Measurements from ENCODE around the gene VAC14.

VAC14 gene

GRCh38 chr16:70705056-70705455, 95.9 kb downstream of the VAC14 start:
- DNase-seq (ENCODE audit: low spot score): no peak

DNA sequence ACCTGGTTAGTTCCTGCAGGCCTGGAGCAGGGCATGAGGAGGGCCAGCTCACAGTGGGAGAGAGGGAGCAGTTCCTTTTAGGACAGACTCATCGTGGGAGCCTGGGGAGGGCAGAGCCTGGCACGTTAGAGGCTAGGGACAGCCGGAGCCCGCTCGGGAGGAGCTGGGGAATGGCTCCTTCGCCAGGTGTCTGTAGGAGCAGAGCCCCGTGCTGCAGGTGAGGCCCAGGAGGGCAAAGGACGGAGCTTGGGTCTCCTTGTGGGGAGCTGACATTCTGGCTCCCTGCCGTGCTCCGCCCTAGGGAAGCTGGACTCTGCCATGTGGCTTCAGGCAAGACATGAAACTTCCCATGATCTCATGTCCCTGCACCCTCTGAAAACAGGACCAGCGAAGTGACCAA, 96.4 kb downstream of the VAC14 start:
- no peak for DNase-seq (ENCODE audit: low spot score)

GRCh38 chr16:70703835-70704381, 97.0 kb downstream of the VAC14 start:
- DNase-seq (ENCODE audit: low spot score): no peak

GRCh38 chr16:70703041-70703834, 97.7 kb downstream of the VAC14 start:
- DNase-seq (ENCODE audit: low spot score): peak; percentile 85

- DNase-seq (ENCODE audit: low spot score): no peak
Measured at GRCh38 chr16:70702624-70703023, 98.3 kb downstream of the VAC14 start.

DNA sequence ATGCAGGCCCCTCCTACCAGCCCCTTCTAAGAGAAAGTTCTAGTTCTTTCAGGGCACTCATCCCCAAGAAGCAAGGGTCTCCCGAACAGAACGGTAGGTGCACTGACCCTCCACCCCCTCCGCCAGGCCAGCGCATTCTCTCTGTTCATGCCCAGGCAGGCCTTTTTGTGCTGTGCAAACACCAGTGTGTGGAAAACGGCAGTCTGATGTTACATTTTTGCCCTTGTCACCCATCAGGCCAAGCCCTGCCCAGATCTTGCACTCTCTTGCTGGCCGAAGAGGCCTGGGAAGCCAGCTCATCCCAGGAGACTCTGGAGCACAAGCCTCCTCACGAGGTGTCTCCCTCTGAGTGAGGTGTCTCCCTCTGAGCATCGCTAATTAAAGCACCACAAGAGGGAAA, 99.0 kb downstream of the VAC14 start:
- DNase-seq (ENCODE audit: low spot score): no peak

- DNase-seq (ENCODE audit: low spot score): no peak
Measured at GRCh38 chr16:70701596-70701995, 99.4 kb downstream of the VAC14 start.

DNA sequence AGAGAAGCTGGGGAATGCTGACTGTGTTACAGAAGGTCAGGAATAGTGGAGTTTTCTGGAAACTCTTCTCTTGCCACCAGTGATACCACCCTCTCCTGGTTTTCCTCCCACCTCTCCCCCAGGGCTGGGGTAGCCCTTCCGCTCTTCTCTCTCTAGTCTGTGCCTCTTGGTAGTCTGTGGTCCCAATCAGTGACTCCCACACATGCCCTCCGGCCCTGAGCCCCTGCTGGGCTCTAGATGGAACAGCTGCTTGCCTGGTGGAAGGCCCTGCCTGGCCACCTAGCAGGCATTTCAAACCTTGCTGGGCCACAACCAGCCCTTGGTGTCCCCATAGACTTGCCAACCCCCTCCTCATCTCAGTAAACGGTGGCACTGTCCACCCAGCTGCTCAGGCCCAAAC, 99.9 kb downstream of the VAC14 start:
- DNase-seq (ENCODE audit: low spot score): no peak

DNA sequence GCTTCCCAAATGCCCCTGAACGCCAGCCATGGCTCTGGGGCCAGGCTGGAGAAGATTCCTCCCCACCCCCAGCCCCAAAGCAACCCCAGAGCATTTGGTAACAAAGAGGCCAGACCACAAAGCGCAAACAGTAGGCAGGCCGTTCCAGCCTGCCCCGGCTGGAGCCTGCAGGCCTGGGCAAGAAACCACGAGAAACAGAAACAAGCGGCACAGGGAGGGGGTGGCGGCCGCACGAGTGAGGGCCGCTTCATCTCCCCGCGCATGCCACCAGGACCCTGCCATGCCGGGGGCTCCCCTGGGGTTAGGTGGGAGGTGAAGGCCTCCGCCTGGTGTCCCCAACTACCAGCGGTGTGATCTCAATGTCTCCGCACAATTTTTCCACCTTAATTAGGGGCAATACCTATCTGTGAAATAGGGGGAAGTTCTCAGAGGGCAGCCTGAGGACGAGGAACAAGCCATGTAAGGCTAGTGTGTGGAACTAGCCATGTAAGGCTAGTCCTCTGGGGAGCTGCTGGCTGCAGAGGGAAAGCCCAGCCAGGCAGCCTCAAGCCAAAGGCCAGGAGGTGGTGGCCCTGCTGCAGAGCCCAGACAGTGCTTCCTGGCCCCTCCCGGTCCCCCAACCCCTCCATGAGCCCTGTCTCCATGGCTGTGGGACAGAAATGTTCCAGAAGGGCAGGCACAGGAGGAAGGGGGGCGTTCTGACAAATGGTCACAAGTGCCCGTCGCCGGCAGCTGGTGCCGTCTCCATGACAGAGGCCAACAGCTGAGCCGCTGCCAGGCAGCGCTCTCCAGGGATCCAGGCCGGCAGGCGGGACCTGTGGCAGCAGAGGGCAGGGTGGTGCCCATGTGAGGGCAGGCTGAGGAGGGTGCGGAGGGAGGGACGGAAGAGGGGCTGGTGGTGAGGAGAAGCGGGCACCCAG, 100.6 kb downstream of the VAC14 start:
- DNase-seq (ENCODE audit: low spot score): peak; percentile 27

- no peak for DNase-seq (ENCODE audit: low spot score)
Measured at GRCh38 chr16:70699696-70700095, 101.3 kb downstream of the VAC14 start.

DNA sequence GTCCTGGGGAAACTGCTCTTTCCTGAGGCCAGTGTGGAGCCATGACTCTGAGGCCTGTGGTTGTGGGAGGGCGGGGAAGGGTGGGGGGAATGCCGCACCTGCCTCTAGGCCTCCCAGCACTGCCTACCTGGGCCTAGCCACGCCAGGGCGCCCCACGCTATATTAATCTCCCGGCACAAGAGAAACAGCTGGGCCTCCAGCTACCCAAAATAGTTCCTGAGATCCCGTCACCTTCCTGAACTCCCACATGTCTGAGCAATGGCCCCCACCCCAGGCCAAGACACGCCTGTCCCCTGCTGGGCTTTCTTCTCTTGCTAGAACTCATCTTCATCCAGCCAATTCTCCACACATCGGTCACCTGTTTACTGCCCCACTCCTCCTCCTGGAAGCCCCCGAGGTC, 102.1 kb downstream of the VAC14 start:
- no peak for DNase-seq (ENCODE audit: low spot score)

DNA sequence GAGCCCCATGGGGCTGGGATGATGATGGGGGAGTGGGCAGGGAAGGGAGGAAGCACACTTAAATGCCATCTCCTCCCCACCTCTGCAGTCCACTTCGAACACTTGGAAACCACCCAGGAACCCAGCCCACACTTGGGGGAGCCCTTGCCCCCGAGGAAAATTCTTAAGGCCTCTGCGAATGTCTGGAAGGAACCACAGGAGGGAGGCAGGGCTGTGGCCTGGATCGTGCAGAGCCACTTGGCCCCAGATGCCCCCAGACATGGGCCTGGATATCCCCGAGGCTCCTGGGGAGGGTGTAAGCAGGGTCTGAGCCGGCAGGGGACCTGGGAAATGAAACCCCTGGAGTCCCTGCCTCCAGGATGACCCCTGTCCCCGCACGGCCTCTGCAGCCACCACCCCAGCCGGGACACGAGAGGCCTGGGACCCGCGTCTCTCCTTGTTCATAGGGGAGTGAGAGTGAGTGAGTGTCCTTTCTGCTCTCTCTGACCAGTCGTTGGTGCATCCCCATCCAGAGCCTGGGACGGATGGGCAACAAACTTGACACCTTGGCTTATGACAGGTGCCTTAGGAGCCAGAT, 103.3 kb downstream of the VAC14 start:
- no peak for DNase-seq (ENCODE audit: low spot score)

DNA sequence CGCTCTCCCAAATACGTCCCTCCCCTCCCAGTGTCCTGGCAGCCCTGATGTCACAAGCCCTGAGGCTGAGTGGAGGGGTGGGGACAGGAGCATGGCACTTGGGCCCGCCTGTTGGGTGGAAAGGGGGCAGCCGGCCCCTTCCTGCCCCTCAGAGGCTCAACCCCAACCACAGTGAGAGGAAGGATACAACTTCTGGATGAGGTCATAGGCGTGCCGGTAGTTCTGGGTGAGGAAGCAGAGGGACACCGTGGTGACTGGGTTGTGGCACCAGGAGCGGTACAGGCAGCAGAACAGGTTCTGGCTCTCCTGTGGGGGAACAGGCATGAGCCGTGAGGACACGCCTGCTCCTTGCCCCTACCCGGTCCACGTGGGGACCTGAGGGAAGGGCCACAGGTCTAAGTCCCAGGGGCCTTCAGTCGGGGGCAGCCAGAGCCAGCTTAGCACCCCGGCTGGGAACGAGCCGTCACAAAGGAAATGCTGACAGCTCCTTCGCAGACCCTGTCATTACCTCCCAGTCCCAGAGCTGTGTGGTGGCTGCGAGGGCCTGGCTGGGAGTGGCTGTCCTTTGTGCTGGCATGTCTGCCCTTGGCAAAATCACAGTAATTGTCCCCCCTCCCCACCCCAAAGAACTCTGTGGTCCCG, 103.9 kb downstream of the VAC14 start:
- no peak for DNase-seq (ENCODE audit: low spot score)

DNA sequence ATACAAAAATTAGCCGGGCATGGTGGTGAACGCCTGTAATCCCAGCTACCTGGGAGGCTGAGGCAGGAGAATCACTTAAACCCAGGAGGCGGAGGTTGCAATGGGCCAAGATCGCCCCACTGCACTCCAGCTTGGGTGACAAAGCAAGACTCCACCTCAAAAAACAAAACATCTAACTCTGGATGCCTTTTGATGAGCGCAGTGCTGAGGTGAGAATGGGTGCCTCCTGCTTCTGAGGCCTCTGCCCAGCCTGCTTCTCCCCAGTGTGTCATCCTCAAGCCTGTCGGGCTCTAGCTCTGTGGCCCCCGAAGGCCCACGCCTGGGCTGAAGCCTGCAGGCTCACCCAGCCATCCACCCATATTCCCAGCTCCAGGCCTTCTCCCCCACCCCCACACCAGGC, 104.6 kb downstream of the VAC14 start:
- no peak for DNase-seq (ENCODE audit: low spot score)

- no peak for DNase-seq (ENCODE audit: low spot score)
Measured at GRCh38 chr16:70695331-70696070, 105.5 kb downstream of the VAC14 start.

DNA sequence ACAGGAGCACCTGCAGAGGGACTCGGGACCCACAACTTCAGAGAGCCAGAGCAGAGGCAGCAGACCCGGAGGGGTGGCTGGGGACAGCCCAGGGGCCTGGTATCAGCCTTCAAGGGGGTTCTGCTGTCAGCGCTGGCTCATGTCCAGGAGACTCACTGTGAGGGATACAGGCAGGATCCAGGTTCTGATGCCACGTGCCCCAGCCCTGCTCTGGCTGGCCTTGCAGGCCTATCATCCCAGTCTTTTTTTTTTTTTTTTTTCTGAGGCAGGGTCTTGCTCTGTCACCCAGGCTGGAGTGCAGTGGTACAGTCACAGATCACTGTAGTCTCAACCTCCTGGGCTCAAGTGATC, 106.1 kb downstream of the VAC14 start:
- peak; percentile 66 for DNase-seq (ENCODE audit: low spot score)

GRCh38 chr16:70694088-70694867, 106.7 kb downstream of the VAC14 start:
- DNase-seq (ENCODE audit: low spot score): no peak

- peak; percentile 60 for DNase-seq (ENCODE audit: low spot score)
Measured at GRCh38 chr16:70692873-70693671, 107.9 kb downstream of the VAC14 start.

DNA sequence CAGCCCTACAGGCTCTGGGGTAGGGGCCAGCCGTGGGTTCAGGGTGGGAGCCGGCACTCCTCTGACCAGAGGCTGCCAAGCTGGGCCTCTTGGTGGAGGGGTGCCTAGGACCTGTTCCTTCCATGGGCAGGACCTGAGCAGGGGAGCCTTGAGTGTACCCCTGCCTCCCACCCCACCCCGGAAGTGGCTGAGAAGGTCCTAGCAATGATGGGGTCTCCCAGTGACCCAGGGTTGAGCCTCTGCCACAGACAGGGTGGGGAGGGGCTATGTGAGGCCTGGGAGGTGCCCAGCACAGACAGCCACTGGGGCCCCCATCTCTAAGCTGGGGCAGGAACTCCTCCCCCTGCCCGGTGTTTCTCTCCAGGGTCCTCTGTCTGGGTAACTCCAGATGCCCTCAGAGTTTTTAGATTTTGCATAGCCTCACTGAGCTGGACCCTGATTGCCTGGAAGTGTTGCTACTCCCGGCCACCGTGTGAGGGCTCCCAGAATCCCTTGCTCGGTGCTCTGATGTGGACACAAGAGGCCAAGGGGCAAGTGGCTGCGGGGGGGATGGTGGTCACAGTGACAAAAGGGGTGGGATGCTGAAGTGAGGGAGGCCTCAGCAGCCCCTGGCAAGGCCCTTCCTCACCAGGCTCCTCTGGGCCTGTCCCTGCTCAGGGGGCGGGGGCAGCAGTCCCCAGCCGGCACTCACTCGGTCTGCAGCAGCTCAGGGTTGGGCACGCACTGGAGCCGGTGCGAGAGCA, 108.7 kb downstream of the VAC14 start:
- no peak for DNase-seq (ENCODE audit: low spot score)

Measured in cerebellar cortex (tissue), 1 donor.